ENCODE results near the gene STPG4. TPM values are rescaled to one million over a fixed set of nuclear protein-coding genes. Genes with fewer than 3 reads are reported as not detected.
"Not testable (repeated sequence)": the region's sequence is repeated elsewhere in the genome, so short reads cannot be mapped to it uniquely, and the experiment has no call there.

STPG4 gene
- total RNA-seq, 1 experiment from 2014 or later = not detected

DNA sequence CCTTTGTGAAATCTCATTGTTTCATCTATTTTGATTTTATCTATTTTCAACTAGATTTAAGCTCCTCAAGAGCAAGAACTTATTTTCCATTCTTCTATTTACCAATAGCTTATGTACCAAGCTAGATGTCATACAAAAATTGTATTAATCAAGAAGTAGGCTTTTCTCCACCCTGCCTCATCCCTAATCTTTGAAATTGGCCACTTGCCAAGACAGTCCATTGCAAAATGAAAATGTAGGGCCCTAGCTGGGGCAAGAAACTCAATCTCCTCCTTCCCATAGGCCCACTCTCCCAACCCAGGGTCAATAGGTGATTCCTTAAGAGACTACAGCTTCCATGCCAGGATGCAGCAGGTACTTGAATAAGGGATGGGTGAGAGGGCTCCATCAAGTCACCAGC, 39.3 kb upstream of the STPG4 start:
- H3K4me3 ChIP-seq (ENCODE audit: low read length) = no peak overlapping the region
- no peaks in the 10 kb centered on the region for H3K27me3 ChIP-seq (ENCODE audit: low read length)
- H2AFZ ChIP-seq (ENCODE audit: low read length) = no peak overlapping the region
- H4K20me1 ChIP-seq (ENCODE audit: insufficient read depth, low read depth, low read length) = no peaks in the 10 kb centered on the region
- H3K9me3 ChIP-seq (ENCODE audit: low read length) = no peaks in the 10 kb centered on the region
- H3K4me2 ChIP-seq (ENCODE audit: low read depth, low read length, poor library complexity, severe bottlenecking) = no peak overlapping the region
- no peaks in the 10 kb centered on the region for H3K79me2 ChIP-seq (ENCODE audit: low read length)
- H3K4me1 ChIP-seq (ENCODE audit: low read length) = peaks cover 6% of the 10 kb centered on the region
- H3K36me3 ChIP-seq (ENCODE audit: insufficient read depth, low read length) = no peaks in the 10 kb centered on the region
- no peaks in the 10 kb centered on the region for H3K9me2 ChIP-seq (replicated peaks; ENCODE audit: insufficient read depth, low read length)
- no peak overlapping the region for H3K27ac ChIP-seq (ENCODE audit: low read length)
- H3K9ac ChIP-seq (ENCODE audit: low read length) = no peak overlapping the region
- no peak for DNase-seq

DNA sequence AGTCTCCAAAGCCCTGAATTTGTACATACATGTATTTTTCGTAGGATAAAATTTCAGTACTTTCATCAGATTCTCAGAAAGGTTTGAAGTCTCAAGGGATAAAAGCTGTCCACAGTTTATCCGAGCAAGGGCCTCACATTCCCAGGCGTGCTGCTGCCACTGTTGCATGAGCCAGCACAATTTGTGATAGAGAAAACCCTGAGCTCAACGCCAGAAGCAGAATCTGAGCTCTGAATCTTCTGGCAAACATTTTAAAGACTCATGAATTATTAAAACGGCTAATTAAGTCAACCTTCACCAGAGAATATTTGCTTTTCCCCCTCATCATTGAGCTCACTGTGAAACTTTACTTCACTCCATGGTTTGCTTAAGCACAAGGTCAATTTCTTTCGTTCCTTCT, 38.5 kb upstream of the STPG4 start:
- DNase-seq = no peak
- H3K36me3 ChIP-seq (ENCODE audit: insufficient read depth, low read length) = no peaks in the 10 kb centered on the region
- no peak overlapping the region for H3K27ac ChIP-seq (ENCODE audit: low read length)
- no peaks in the 10 kb centered on the region for H3K79me2 ChIP-seq (ENCODE audit: low read length)
- H3K4me3 ChIP-seq (ENCODE audit: low read length) = no peak overlapping the region
- no peak overlapping the region for H3K4me2 ChIP-seq (ENCODE audit: low read depth, low read length, poor library complexity, severe bottlenecking)
- no peak overlapping the region for H3K9ac ChIP-seq (ENCODE audit: low read length)
- no peaks in the 10 kb centered on the region for H4K20me1 ChIP-seq (ENCODE audit: insufficient read depth, low read depth, low read length)
- no peaks in the 10 kb centered on the region for H3K9me2 ChIP-seq (replicated peaks; ENCODE audit: insufficient read depth, low read length)
- peaks cover 2% of the 10 kb centered on the region; the same call in 1 of the 2 replicates for H3K4me1 ChIP-seq (ENCODE audit: low read length)
- H3K27me3 ChIP-seq (ENCODE audit: low read length) = no peaks in the 10 kb centered on the region
- no peak overlapping the region for H2AFZ ChIP-seq (ENCODE audit: low read length)
- no peaks in the 10 kb centered on the region for H3K9me3 ChIP-seq (ENCODE audit: low read length)

DNA sequence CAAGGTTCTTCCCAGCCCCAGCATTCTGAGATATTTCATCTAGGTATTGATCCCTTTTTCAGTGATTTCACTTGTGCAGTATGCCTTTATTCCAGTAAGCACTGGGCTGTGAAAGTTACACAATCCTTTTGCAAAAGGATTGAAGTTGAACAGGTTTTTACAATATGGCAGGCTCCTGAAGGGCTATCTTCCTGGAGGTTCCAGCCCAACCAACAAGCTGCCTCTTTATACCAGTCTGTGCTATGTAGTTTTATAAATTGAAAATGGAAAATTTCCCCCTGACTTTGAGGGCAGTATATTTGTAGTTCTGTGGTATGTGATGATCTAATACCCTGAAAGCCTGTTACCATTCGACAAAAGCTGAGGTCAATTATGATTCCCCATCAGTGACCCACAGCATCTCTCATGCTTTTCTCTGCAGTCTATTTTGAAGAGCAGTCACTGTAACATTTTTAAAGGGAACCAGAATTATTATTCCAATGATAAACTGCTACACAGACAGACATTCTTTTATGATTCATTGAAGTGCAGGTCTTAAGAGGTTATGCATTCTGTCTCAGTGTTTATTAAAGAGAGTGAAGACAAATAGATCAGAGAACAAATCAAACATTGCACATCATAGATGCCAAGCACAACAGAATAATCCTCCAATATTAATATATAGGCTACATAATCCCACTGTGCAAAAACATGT, 35.2 kb upstream of the STPG4 start:
- Histone ChIP-seq H3K27me3 (ENCODE audit: low read length) (no peaks in the 10 kb centered on the region), H4K20me1 (ENCODE audit: insufficient read depth, low read depth, low read length) (no peaks in the 10 kb centered on the region), H3K4me1 (ENCODE audit: low read length) (peaks cover 20% of the 10 kb centered on the region), H3K9me2 (replicated peaks; ENCODE audit: insufficient read depth, low read length) (no peaks in the 10 kb centered on the region), H3K9me3 (ENCODE audit: low read length) (no peaks in the 10 kb centered on the region), H3K4me3 (ENCODE audit: low read length) (no peak overlapping the region), H3K27ac (ENCODE audit: low read length) (no peak overlapping the region), H3K9ac (ENCODE audit: low read length) (no peak overlapping the region), H3K36me3 (ENCODE audit: insufficient read depth, low read length) (no peaks in the 10 kb centered on the region), H3K4me2 (ENCODE audit: low read depth, low read length, poor library complexity, severe bottlenecking) (no peak overlapping the region), H2AFZ (ENCODE audit: low read length) (no peak overlapping the region), H3K79me2 (ENCODE audit: low read length) (no peaks in the 10 kb centered on the region)
- DNase-seq = no peak

DNA sequence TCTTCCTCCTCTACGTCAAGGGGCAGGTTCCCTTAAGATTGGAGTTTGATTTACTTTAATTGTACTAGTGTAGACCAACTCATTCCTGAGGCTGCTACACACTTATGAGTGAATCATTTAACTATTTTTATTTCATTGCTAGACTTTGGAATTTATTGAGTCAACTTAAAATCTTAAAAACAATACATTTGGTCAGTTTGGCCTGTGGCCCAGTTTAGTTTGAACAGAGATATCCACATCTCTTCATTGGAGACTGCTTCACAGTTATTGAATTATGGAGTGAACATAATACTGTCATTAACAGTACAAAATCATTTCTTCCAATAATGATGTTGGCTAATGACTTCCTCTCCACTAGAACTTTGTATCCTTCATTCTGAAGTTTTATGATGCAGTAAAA, 34.5 kb upstream of the STPG4 start:
- no peak overlapping the region for H3K9ac ChIP-seq (ENCODE audit: low read length)
- no peak overlapping the region for H3K27ac ChIP-seq (ENCODE audit: low read length)
- H3K79me2 ChIP-seq (ENCODE audit: low read length) = no peaks in the 10 kb centered on the region
- H3K4me1 ChIP-seq (ENCODE audit: low read length) = peaks cover 20% of the 10 kb centered on the region
- H3K9me3 ChIP-seq (ENCODE audit: low read length) = no peaks in the 10 kb centered on the region
- H3K9me2 ChIP-seq (replicated peaks; ENCODE audit: insufficient read depth, low read length) = no peaks in the 10 kb centered on the region
- no peaks in the 10 kb centered on the region for H3K36me3 ChIP-seq (ENCODE audit: insufficient read depth, low read length)
- DNase-seq = no peak
- H4K20me1 ChIP-seq (ENCODE audit: insufficient read depth, low read depth, low read length) = no peaks in the 10 kb centered on the region
- H2AFZ ChIP-seq (ENCODE audit: low read length) = no peak overlapping the region
- no peak overlapping the region for H3K4me2 ChIP-seq (ENCODE audit: low read depth, low read length, poor library complexity, severe bottlenecking)
- no peak overlapping the region for H3K4me3 ChIP-seq (ENCODE audit: low read length)
- no peaks in the 10 kb centered on the region for H3K27me3 ChIP-seq (ENCODE audit: low read length)

DNA sequence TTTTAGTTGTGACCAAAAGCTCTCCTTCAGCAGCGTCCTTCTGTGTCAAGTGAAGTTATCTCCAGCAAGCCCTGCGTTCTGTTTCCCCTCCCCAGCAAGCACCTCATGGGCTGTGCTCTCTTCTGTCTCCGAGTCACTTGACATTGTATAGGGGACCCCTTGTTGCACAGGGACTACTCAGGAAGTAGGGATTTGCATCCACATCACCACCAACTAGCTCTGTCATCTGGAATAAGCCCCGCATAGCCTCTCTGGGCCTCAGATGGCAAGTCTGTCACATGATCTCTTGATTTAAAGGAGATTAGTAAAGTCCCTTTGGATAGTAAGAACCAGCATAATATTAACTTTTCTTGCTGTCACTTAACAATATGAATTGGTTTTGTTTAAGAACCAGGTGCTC, 32.0 kb upstream of the STPG4 start:
- Histone ChIP-seq H3K27me3 (ENCODE audit: low read length) (no peaks in the 10 kb centered on the region), H4K20me1 (ENCODE audit: insufficient read depth, low read depth, low read length) (no peaks in the 10 kb centered on the region), H3K9ac (ENCODE audit: low read length) (no peak overlapping the region), H2AFZ (ENCODE audit: low read length) (0 out of 2 replicates have a peak overlapping the region, but pooled peaks have one; percentile 15), H3K36me3 (ENCODE audit: insufficient read depth, low read length) (no peaks in the 10 kb centered on the region), H3K79me2 (ENCODE audit: low read length) (no peaks in the 10 kb centered on the region), H3K9me2 (replicated peaks; ENCODE audit: insufficient read depth, low read length) (no peaks in the 10 kb centered on the region), H3K4me2 (ENCODE audit: low read depth, low read length, poor library complexity, severe bottlenecking) (peak overlapping the region; percentile 18), H3K27ac (ENCODE audit: low read length) (no peak overlapping the region), H3K4me1 (ENCODE audit: low read length) (peaks cover 18% of the 10 kb centered on the region), H3K4me3 (ENCODE audit: low read length) (no peak overlapping the region), H3K9me3 (ENCODE audit: low read length) (no peaks in the 10 kb centered on the region)
- no peak for DNase-seq

DNA sequence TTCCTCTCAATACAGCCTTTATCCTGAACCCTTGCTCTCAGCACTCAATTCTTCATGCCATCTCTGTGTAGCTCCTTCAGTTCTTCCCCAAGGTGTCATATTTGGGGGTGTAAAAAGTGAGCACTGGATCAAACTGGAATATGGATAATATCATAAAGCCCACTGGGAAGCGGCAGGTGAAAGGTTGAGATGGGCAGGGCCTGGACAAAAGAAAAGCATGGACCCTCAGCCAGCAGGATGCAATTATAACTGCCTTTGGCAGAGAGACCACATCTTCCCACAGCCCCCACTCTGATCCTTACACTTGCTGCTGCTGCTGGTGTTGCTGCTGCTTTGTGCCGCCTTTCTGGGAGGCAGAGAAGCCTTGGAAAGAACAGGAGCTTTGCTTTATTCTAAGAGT, 31.2 kb upstream of the STPG4 start:
- no peak overlapping the region for H3K27ac ChIP-seq (ENCODE audit: low read length)
- H3K4me1 ChIP-seq (ENCODE audit: low read length) = peaks cover 18% of the 10 kb centered on the region
- H3K4me2 ChIP-seq (ENCODE audit: low read depth, low read length, poor library complexity, severe bottlenecking) = no peak overlapping the region
- H4K20me1 ChIP-seq (ENCODE audit: insufficient read depth, low read depth, low read length) = no peaks in the 10 kb centered on the region
- H3K9me3 ChIP-seq (ENCODE audit: low read length) = no peaks in the 10 kb centered on the region
- no peak overlapping the region for H2AFZ ChIP-seq (ENCODE audit: low read length)
- H3K27me3 ChIP-seq (ENCODE audit: low read length) = no peaks in the 10 kb centered on the region
- no peaks in the 10 kb centered on the region for H3K9me2 ChIP-seq (replicated peaks; ENCODE audit: insufficient read depth, low read length)
- no peaks in the 10 kb centered on the region for H3K79me2 ChIP-seq (ENCODE audit: low read length)
- DNase-seq = no peak
- no peaks in the 10 kb centered on the region for H3K36me3 ChIP-seq (ENCODE audit: insufficient read depth, low read length)
- H3K9ac ChIP-seq (ENCODE audit: low read length) = no peak overlapping the region
- no peak overlapping the region for H3K4me3 ChIP-seq (ENCODE audit: low read length)

DNA sequence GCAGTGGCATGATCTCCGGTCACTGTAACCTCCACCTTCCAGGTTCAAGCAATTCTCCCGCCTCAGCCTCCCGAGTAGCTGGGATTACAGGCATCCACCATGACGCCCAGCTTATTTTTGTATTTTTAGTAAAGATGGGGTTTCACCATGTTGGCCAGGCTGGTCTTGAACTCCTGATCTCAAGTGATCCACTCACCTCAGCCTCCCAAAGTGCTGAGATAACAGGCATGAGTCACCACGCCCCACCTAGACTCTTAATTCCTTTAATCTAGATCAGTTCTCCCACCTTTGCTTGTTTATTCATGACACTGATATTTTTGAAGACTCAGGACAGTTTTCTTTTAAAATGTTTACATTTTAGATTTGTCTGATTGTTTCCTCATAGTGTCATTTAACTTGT, 30.0 kb upstream of the STPG4 start:
- H4K20me1 ChIP-seq (ENCODE audit: insufficient read depth, low read depth, low read length); H3K36me3 ChIP-seq (ENCODE audit: insufficient read depth, low read length): not testable (repeated sequence)
- peaks cover 18% of the 10 kb centered on the region for H3K4me1 ChIP-seq (ENCODE audit: low read length)

DNA sequence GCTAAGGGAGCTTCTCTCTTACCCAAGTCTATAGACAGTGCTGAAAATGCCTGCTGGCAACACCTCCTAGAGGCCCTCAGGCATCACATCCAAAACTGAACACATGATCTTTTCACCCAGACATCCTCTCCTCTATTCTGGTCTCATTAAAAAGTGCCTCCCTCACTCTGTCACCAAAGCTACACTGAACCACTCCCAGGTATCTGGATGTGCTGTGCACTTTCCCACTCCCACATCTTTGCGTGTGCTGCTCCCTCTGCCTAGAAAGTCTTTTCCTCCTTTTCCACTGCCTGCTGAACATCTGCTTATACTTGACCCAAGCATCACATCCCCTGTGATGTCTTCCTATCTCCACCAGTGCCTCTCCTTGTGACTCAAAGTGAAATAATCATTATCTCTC, 26.1 kb upstream of the STPG4 start:
- Histone ChIP-seq H3K4me2 (ENCODE audit: low read depth, low read length, poor library complexity, severe bottlenecking) (no peak overlapping the region), H3K4me1 (ENCODE audit: low read length) (peaks cover 16% of the 10 kb centered on the region), H3K27ac (ENCODE audit: low read length) (no peak overlapping the region), H3K4me3 (ENCODE audit: low read length) (no peak overlapping the region), H3K9me3 (ENCODE audit: low read length) (no peaks in the 10 kb centered on the region), H4K20me1 (ENCODE audit: insufficient read depth, low read depth, low read length) (no peaks in the 10 kb centered on the region), H3K9me2 (replicated peaks; ENCODE audit: insufficient read depth, low read length) (no peaks in the 10 kb centered on the region), H3K79me2 (ENCODE audit: low read length) (peaks cover 2% of the 10 kb centered on the region), H3K36me3 (ENCODE audit: insufficient read depth, low read length) (no peaks in the 10 kb centered on the region), H2AFZ (ENCODE audit: low read length) (no peak overlapping the region), H3K9ac (ENCODE audit: low read length) (no peak overlapping the region), H3K27me3 (ENCODE audit: low read length) (no peaks in the 10 kb centered on the region)
- DNase-seq = no peak

More for the DNA sequence above, 30.0 kb upstream of the STPG4 start:
- not testable (repeated sequence) for H3K27me3 ChIP-seq (ENCODE audit: low read length); H3K4me2 ChIP-seq (ENCODE audit: low read depth, low read length, poor library complexity, severe bottlenecking); H3K9me3 ChIP-seq (ENCODE audit: low read length); DNase-seq; H3K4me3 ChIP-seq (ENCODE audit: low read length); H3K79me2 ChIP-seq (ENCODE audit: low read length); H3K9ac ChIP-seq (ENCODE audit: low read length); H2AFZ ChIP-seq (ENCODE audit: low read length); H3K27ac ChIP-seq (ENCODE audit: low read length); H3K9me2 ChIP-seq (replicated peaks; ENCODE audit: insufficient read depth, low read length)
